CD14-positive monocyte (primary cell): ENCODE measurements around the gene TMEM198. TPM values are rescaled to one million over a fixed set of nuclear protein-coding genes. Genes with fewer than 3 reads are reported as not detected.

Experiments
- DNase-seq, 3 donors: peaks; one replicate each; pipeline ENCODE4 v3.0.0-alpha.2; 2011 to 2022
- H2AFZ ChIP-seq: 2 replicates; pipeline ENCODE4 v1.6.0; 2012; ENCODE audit warnings: mild to moderate bottlenecking, low read depth, low read length, inconsistent platforms; ENCODE audit not compliant: insufficient read depth, poor library complexity, severe bottlenecking
- H3K27ac ChIP-seq, 2 donors: 1 replicate in 1 of 2; 2 replicates in 1 of 2; pipeline ENCODE4 v1.5.1; 2012 to 2013; ENCODE audit warnings: low read length in 2 of 2, control low read depth in 1 of 2, inconsistent platforms in 1 of 2, low read depth in 1 of 2, mild to moderate bottlenecking in 1 of 2
- H3K27me3 ChIP-seq, 2 donors: one replicate each; pipeline versions ENCODE4 v1.6.0 to v1.6.1; 2011 to 2013; ENCODE audit warnings: low read length in 2 of 2; ENCODE audit not compliant: control insufficient read depth in 2 of 2, insufficient read depth in 2 of 2
- H3K36me3 ChIP-seq, 2 donors: replicated peaks in 1 of 2; 1 replicate in 1 of 2; 2 replicates in 1 of 2; pipeline versions ENCODE4 v1.5.1 to v1.6.1; 2012 to 2013; ENCODE audit warnings: low read length in 2 of 2, control low read depth in 1 of 2, inconsistent platforms in 1 of 2, mild to moderate bottlenecking in 1 of 2; ENCODE audit not compliant: insufficient read depth in 2 of 2, control insufficient read depth in 1 of 2
- H3K4me1 ChIP-seq, 2 donors: 1 replicate in 1 of 2; 2 replicates in 1 of 2; pipeline versions ENCODE4 v1.5.1 to v1.6.1; 2012 to 2013; ENCODE audit warnings: low read length in 2 of 2, control low read depth in 1 of 2, inconsistent platforms in 1 of 2, mild to moderate bottlenecking in 1 of 2, moderate library complexity in 1 of 2; ENCODE audit not compliant: insufficient read depth in 2 of 2, control insufficient read depth in 1 of 2
- H3K4me2 ChIP-seq: replicated peaks from 2 replicates; pipeline ENCODE3; 2012; ENCODE audit warnings: low read length, moderate library complexity, mild to moderate bottlenecking; ENCODE audit not compliant: poor library complexity, severe bottlenecking; ENCODE audit errors: extremely low read depth
- H3K4me3 ChIP-seq, 3 experiments: fragments of 200-600 bp in 1 of 3; sonication (generic) in 1 of 3; replicated peaks in 1 of 3; 1 replicate in 2 of 3; 2 replicates in 1 of 3; pipeline ENCODE4 v1.5.1; 2011 to 2013; ENCODE audit warnings: low read length in 3 of 3, mild to moderate bottlenecking in 3 of 3, control low read depth in 2 of 3, low read depth in 2 of 3, inconsistent platforms in 1 of 3, moderate library complexity in 1 of 3
- H3K79me2 ChIP-seq: 2 replicates; pipeline ENCODE4 v1.6.0; 2012; ENCODE audit warnings: mild to moderate bottlenecking, control low read depth, inconsistent platforms, low read length, moderate library complexity; ENCODE audit not compliant: insufficient read depth
- H3K9ac ChIP-seq: 2 replicates; pipeline ENCODE4 v1.6.0; 2017; ENCODE audit warnings: low read length, mild to moderate bottlenecking; ENCODE audit not compliant: insufficient read depth, poor library complexity, severe bottlenecking
- H3K9me3 ChIP-seq, 2 donors: replicated peaks in 1 of 2; 1 replicate in 1 of 2; 2 replicates in 1 of 2; pipeline versions ENCODE4 v1.5.1 to v1.6.1; 2012 to 2013; ENCODE audit warnings: low read length in 2 of 2, control low read depth in 1 of 2; ENCODE audit not compliant: control insufficient read depth in 1 of 2, insufficient read depth in 1 of 2
- H4K20me1 ChIP-seq: 2 replicates; pipeline ENCODE4 v1.6.0; 2012; ENCODE audit warnings: mild to moderate bottlenecking, low read length, control low read depth, moderate library complexity; ENCODE audit not compliant: insufficient read depth
- H3K27ac Mint-ChIP-seq, 7 donors: one replicate each; pipeline ENCODE4 v1.8.0; 2020; ENCODE audit warnings: mild to moderate bottlenecking in 7 of 7, mixed read lengths in 7 of 7, moderate library complexity in 6 of 7, inconsistent platforms in 2 of 7
- H3K27me3 Mint-ChIP-seq, 3 donors: one replicate each; pipeline ENCODE4 v1.8.0; 2021 to 2022; ENCODE audit warnings: low read depth in 3 of 3, mild to moderate bottlenecking in 3 of 3, mixed read lengths in 3 of 3, moderate library complexity in 3 of 3, inconsistent platforms in 1 of 3
- H3K36me3 Mint-ChIP-seq, 2 donors: one replicate each; pipeline ENCODE4 v1.8.0; 2020; ENCODE audit warnings: mixed read lengths in 2 of 2, inconsistent platforms in 1 of 2, mild to moderate bottlenecking in 1 of 2
- H3K4me1 Mint-ChIP-seq: one replicate; pipeline ENCODE4 v1.8.0; 2020; ENCODE audit warnings: mild to moderate bottlenecking, mixed read lengths
- H3K4me3 Mint-ChIP-seq, 2 donors: one replicate each; pipeline ENCODE4 v1.8.0; 2020; ENCODE audit warnings: mild to moderate bottlenecking in 2 of 2, mixed read lengths in 2 of 2, moderate library complexity in 1 of 2
- H3K9me3 Mint-ChIP-seq, 7 donors: one replicate each; pipeline ENCODE4 v1.8.0; 2020 to 2022; ENCODE audit warnings: mixed read lengths in 7 of 7, mild to moderate bottlenecking in 6 of 7, moderate library complexity in 6 of 7, inconsistent platforms in 2 of 7
- WGBS: methylation state at CpG from one replicate; pipeline ENCODE4 v1.1.5; 2013; ENCODE audit warnings: missing lambda C conversion rate; ENCODE audit not compliant: insufficient coverage; 5-methylcytosine and 5-hydroxymethylcytosine counted together
- intact Hi-C, 2 donors: fragments of 100-400 bp; cut with micrococcal nuclease; formaldehyde crosslinking; loops; one replicate each; pipeline versions ENCODE4 v1.15.0 to v1.15.1; 2023
- polyA plus RNA-seq, 3 donors: library from polyadenylated mRNA; depleted of rRNA in 1 of 3; unstranded in 2 of 3; stranded (reverse) in 1 of 3; fragments of 300-500 nt in 2 of 3; fragments of >200 nt in 1 of 3; fragmentation: Illumina TruSeq in 2 of 3; gene quantifications; 1 replicate in 2 of 3; 2 replicates in 1 of 3; pipeline ENCODE4 v1.2.3, GENCODE V29; 2012 to 2021
- TF ChIP-seq, protein P1 (sequence below): fragments of 200-600 bp; IDR thresholded peaks from one replicate; pipeline ENCODE4 v1.8.0; 2022; ENCODE audit warnings: antibody characterized with exemption, mild to moderate bottlenecking

TMEM198 gene
- polyA plus RNA-seq, 3 donors = not detected

GRCh38 chr2:219597552-219598307 lies 53.9 kb downstream of the TMEM198 start, which contains the start of gene STK11IP:
TSS of gene STK11IP (plus strand) at chr2:219597857. CDS start at chr2:219598120, 263 bp downstream.
- TF ChIP-seq, protein P1, sequence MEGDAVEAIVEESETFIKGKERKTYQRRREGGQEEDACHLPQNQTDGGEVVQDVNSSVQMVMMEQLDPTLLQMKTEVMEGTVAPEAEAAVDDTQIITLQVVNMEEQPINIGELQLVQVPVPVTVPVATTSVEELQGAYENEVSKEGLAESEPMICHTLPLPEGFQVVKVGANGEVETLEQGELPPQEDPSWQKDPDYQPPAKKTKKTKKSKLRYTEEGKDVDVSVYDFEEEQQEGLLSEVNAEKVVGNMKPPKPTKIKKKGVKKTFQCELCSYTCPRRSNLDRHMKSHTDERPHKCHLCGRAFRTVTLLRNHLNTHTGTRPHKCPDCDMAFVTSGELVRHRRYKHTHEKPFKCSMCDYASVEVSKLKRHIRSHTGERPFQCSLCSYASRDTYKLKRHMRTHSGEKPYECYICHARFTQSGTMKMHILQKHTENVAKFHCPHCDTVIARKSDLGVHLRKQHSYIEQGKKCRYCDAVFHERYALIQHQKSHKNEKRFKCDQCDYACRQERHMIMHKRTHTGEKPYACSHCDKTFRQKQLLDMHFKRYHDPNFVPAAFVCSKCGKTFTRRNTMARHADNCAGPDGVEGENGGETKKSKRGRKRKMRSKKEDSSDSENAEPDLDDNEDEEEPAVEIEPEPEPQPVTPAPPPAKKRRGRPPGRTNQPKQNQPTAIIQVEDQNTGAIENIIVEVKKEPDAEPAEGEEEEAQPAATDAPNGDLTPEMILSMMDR = no peak
- intact Hi-C loops = loop anchor here (5.0 kb wide), 3 partner anchors 45 to 210 kb away; partner anchors contain the start of genes GMPPA (in 2 of the 2) and DNPEP (in 1 of the 2)

DNA sequence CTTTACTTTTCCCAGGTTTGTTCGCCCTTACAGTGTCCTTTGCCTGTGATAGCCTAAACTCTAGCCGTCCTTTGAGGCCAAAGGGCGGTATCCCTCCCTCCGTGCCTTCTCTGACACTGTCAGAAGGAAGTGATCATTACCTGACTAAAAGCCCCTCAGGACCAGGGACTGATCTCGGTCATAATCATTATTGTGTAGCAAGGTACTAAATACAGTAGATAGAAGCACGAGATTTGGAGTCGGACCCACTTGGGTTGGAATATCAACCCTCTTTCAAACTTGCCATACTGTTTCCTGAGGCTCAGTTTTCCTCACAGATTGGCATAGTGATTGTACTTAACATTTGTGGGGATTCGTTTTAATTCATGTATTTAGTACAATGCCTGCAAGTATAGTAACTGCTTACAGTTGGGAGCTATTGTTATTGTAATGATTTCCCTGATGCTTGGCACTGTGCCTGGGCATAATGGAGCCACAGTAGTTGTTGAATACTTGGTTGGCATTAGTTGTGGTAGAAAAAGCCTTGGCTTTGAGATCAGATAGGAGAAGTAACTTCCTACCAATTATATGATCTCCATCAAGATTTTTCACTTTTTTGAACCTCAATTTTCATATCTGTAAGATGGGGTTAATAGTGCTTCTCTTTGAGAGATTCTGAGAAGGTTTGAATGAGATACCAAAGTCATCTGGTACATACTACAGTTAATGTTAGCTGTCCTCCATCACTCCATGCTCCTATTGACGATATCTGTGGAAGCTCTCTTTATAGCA lies 54.7 kb downstream of the TMEM198 start:
- Histone ChIP-seq H3K79me2 (peaks cover 8% of the 10 kb centered on the region), H3K9ac (peak overlapping the region; percentile 65), H3K36me3 (peaks cover 19 to 29% of the 10 kb centered on the region in 2 donors), H3K4me1 (peaks cover 16 to 22% of the 10 kb centered on the region in 2 donors), H3K4me2 (peak overlapping the region; percentile 72), H3K27me3 (no peaks in the 10 kb centered on the region), H3K27ac (peak overlapping the region; percentile 69 to 91), H3K4me3 (peak overlapping the region; percentile 65 to 81 (median 80)), H2AFZ (peak overlapping the region; percentile 82), H3K9me3 (no peaks in the 10 kb centered on the region), H4K20me1 (no peaks in the 10 kb centered on the region)
- H3K9me3 Mint-ChIP-seq = peaks cover 0 to 1% (median 0%) of the 10 kb centered on the region in 7 donors
- H3K36me3 Mint-ChIP-seq = peaks cover 22 to 26% of the 10 kb centered on the region in 2 donors
- 45% methylated on average over 4 of the region's 9 CpGs for WGBS
- no peak for DNase-seq
- H3K4me3 Mint-ChIP-seq = peak overlapping the region; percentile 95 to 96
- intact Hi-C loops = loop anchor here (5.0 kb wide), 3 partner anchors 46 to 211 kb away; partner anchors contain the start of genes GMPPA (in 2 of the 2) and DNPEP (in 1 of the 2)
- peaks cover 27% of the 10 kb centered on the region for H3K4me1 Mint-ChIP-seq
- H3K27me3 Mint-ChIP-seq = peaks cover 2 to 5% (median 2%) of the 10 kb centered on the region in 3 donors
- TF ChIP-seq, protein P1 = no peak
- peak overlapping the region; percentile 94 to 99 (median 97) for H3K27ac Mint-ChIP-seq

More at GRCh38 chr2:219597552-219598307, 53.9 kb downstream of the TMEM198 start, which contains the start of gene STK11IP:
- peak within 1 kb of the TSS; percentile 82 for H2AFZ ChIP-seq
- DNase-seq = peak; percentile 96 to 97 (median 97)
- H3K9me3 Mint-ChIP-seq = peaks cover 0 to 1% (median 0%) of the 10 kb centered on the region in 7 donors
- peak within 1 kb of the TSS; percentile 94 to 99 (median 97) for H3K27ac Mint-ChIP-seq
- peaks cover 22% of the 10 kb centered on the region for H3K4me1 Mint-ChIP-seq
- no peaks in the 10 kb centered on the region for H3K27me3 ChIP-seq
- peaks cover 11 to 16% of the 10 kb centered on the region in 2 donors for H3K4me1 ChIP-seq
- H3K9ac ChIP-seq = peak within 1 kb of the TSS; percentile 65
- peak within 1 kb of the TSS; percentile 65 to 81 (median 80) for H3K4me3 ChIP-seq
- peaks cover 3 to 7% (median 4%) of the 10 kb centered on the region in 3 donors for H3K27me3 Mint-ChIP-seq
- WGBS = under 1% methylated on average over 52 of the region's 57 CpGs
- peaks cover 8% of the 10 kb centered on the region for H3K79me2 ChIP-seq
- peak within 1 kb of the TSS; percentile 69 to 91 for H3K27ac ChIP-seq
- no peaks in the 10 kb centered on the region for H4K20me1 ChIP-seq
- peaks cover 21 to 25% of the 10 kb centered on the region in 2 donors for H3K36me3 Mint-ChIP-seq
- H3K4me2 ChIP-seq = peak within 1 kb of the TSS; percentile 72
- H3K36me3 ChIP-seq = peaks cover 18 to 27% of the 10 kb centered on the region in 2 donors
- H3K9me3 ChIP-seq = no peaks in the 10 kb centered on the region
- peak within 1 kb of the TSS; percentile 95 to 96 for H3K4me3 Mint-ChIP-seq
